Measurements from ENCODE around the gene GARIN5A. TPM values are rescaled to one million over a fixed set of nuclear protein-coding genes. Genes with fewer than 3 reads are reported as not detected.

GARIN5A gene
- 0.20 and 1.1 TPM in 2 replicates for total RNA-seq (2014; rRNA removed; shearing (Covaris generic))

DNA sequence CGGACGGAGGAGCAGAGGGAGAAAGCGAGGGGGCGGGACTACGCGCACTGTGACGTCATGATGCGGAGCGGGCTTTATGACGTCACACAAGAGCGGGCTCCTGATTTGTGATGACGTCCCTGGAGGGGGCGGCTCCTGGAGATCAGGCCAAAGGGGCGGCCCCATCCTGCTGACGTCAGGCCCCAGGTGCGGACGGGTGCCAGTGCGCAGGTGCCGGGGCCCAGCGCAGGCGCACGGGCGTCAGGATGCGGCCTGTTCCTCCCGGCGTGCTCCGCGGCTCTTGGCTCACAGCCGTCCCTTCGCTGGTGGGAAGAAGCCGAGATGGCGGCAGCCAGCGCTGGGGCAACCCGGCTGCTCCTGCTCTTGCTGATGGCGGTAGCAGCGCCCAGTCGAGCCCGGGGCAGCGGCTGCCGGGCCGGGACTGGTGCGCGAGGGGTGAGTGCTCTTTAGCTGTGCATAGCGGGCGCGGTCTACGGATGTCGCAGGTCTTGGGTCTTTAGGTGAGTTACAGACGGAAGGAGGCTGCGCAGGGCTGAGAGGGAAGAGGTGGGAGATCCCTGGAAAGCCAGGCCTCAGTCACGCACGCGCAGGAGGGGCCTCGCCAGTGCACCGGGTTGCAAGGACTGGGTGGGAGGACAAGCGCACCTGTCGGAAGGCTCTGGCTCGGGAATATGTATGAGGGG is at the start of gene GARIN5A, which contains the start of gene EMC10:
GARIN5A (minus strand) TSS at position 625 of the 683 bp plus-strand sequence; CDS start at position 165, 460 bp downstream.
EMC10 (plus strand) TSS at position 284 of the 683 bp plus-strand sequence; CDS start at position 322, 38 bp downstream.
- DNase-seq (ENCODE audit: low read depth), result peak; percentile 68

- DNase-seq (ENCODE audit: low read depth), result no peak
Observed at GRCh38 chr19:50522881-50523280, 46.2 kb upstream of the GARIN5A start.

DNA sequence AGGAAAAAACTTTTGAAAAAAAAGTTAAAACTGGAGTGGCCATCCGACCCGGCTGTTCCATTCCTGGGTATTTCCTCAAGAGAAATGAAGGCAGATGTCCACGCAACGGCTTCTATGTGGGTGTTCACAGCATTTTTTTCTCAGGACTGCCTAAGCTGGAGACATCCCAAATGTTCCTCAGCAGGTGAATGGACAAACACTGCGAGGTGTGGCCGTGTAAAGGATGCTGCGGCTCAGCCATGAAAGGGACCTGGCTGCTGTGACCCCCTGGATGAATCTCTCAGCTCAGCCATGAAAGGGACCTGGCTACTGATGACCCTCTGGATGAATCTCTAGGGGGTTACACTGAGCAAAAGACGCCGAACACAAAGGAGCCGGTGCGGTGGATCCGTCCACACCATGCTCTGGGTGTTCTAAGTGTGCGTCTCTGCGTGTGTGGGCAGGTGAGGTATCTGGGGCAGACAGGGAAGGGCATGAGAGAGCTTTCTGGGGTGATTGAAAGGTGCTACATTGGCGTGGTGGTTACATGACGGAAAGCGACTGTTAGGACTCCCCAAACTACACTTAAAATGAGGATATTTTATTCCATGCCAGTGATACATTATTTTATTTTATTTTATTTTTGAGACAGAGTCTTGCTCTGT is 44.3 kb upstream of the GARIN5A start:
- no peak for DNase-seq (ENCODE audit: low read depth)

- no peak for DNase-seq (ENCODE audit: low read depth)
Observed at GRCh38 chr19:50519006-50519575, 42.4 kb upstream of the GARIN5A start.

- no peak for DNase-seq (ENCODE audit: low read depth)
Observed at GRCh38 chr19:50518091-50519005, 41.7 kb upstream of the GARIN5A start.

- no peak for DNase-seq (ENCODE audit: low read depth)
Observed at GRCh38 chr19:50517704-50518075, 41.0 kb upstream of the GARIN5A start.

GRCh38 chr19:50516964-50517703 is 40.5 kb upstream of the GARIN5A start:
- no peak for DNase-seq (ENCODE audit: low read depth)

GRCh38 chr19:50516456-50516855 is 39.8 kb upstream of the GARIN5A start:
- DNase-seq (ENCODE audit: low read depth), result no peak

- DNase-seq (ENCODE audit: low read depth), result no peak
Observed at GRCh38 chr19:50515168-50515561, 38.5 kb upstream of the GARIN5A start.

- no peak for DNase-seq (ENCODE audit: low read depth)
Observed at GRCh38 chr19:50514346-50515167, 37.9 kb upstream of the GARIN5A start.

- DNase-seq (ENCODE audit: low read depth), result peak; percentile 16
Observed at GRCh38 chr19:50513746-50514345, 37.2 kb upstream of the GARIN5A start, which contains the start of gene ASPDH. ASPDH (minus strand) TSS chr19:50513913; CDS start chr19:50513823, 90 bp downstream.

DNA sequence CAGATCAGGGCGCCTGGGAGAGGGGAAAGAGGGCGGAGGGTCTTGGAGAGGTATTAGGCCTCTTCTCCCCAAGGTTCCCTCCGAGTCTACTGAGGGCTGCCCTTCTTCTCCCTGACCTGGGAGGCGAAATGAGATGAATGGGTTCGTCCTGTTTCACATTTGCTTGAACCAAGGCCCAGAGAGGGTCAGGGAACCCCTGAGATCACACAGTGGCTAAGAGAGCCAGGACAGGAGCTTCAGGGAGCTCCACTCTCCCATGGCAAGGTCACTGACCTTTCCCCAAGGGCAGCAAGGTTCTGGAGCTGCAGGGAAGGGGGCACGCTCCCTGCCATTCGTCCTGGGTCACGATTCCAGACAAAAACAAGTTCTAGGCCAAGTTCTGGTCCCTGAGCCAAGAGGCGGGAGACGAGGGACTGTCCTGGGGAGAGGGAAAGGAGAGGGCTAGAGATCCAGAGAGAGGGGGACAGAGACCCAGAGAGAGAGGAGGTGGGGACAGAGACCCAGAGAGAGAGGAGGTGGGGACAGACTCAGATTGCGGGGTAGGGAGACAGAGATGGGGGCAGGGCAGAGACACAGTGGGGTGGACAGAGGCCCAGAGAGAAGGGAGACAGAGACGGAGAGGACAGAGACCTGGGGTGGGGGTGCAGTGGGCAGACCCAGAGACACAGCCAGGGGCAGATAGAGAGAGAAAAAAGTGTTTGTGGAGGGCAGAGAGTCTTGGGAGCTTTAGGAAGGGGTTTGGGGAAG is 36.5 kb upstream of the GARIN5A start:
- no peak for DNase-seq (ENCODE audit: low read depth)

DNA sequence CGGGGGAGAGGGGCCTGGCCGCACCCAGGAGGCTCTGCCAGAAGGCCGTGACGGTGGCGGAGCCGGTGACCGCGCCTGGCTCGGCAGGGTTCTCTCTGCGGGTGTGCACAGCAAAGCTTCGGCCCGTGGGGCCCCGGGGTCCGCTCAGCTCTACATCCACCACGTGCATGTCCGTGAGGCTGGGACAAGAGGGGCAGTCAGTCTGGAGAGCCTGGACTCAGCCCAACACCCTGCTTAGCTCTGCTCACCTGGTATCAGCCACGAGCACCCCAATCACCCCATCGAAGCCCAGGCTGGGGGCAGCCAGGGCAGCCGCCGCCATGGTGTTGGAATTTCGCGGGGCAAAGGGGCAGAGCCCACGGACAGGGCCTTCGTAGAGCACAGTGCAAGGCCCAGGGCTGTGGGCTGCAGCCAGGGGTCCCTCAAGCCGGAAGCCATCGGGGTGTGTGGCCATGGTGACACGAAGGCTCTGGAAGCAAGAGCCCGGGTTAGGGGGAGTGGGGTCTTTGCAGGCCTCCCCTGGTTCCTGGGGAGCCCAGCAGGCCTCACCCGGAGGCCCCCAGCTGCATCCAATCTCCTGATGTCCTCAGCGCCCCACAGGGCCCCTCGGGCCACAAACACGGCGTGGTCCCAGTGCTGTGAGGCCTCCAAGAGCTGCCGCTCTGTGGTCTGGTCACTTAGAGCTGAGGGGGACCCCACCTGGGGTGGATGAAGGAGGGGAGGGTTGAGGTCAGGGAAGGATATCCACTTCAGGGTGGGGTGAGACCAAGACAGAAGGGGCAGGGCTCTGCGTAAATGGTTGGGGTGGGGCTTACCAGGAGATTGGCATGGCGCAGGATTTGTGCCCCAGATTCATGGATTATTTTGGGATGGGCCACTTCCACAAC is 35.7 kb upstream of the GARIN5A start:
- no peak for DNase-seq (ENCODE audit: low read depth)

- peak; percentile 99 for DNase-seq (ENCODE audit: low read depth)
Observed at GRCh38 chr19:50511069-50511822, 34.6 kb upstream of the GARIN5A start, which contains the start of gene JOSD2. JOSD2 (minus strand) TSS chr19:50511191; CDS start chr19:50510431, 760 bp downstream.

DNA sequence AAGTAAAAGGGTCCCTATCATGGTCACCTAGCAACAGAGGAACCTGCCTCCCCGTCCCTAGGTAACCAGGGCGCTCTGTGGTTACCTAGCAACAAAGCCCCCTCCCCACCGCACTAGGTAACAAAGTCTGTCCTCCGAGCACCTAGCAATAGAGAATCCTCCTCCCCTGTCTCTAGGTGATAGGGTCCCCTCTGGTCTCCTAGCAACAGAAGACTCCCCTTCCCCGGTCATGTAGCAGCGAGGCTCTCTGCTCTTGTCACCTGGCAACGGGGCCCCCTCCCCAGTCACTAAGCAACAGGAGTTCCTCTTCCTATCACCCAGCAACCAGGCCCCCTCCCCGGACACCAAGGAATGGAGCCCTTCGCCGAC is 34.0 kb upstream of the GARIN5A start:
- DNase-seq (ENCODE audit: low read depth), result no peak

GRCh38 chr19:50510121-50510670 is 33.5 kb upstream of the GARIN5A start:
- no peak for DNase-seq (ENCODE audit: low read depth)

DNA sequence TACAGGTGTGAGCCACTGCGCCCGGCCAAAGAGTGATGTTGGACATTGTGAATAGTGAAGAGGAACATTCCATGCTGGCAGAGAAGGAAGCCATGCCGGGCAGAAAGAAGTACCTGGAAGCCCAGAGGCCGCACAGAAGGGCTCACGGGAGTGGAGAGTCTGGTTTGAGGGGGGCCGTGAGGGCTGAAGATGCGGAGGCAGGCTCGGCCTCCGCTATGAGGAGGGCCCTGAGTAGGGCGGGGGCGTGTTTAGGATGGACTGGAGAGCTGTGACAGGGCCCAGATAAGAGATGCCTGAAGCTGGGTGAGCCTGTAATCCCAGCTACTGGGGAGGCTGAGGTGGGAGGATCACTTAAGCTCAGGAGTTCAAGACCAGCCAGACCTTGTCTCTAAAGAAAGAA is 32.7 kb upstream of the GARIN5A start:
- DNase-seq (ENCODE audit: low read depth), result no peak

Measured in M059J (cell line).